Measurements from ENCODE around the gene REEP6.

DNA sequence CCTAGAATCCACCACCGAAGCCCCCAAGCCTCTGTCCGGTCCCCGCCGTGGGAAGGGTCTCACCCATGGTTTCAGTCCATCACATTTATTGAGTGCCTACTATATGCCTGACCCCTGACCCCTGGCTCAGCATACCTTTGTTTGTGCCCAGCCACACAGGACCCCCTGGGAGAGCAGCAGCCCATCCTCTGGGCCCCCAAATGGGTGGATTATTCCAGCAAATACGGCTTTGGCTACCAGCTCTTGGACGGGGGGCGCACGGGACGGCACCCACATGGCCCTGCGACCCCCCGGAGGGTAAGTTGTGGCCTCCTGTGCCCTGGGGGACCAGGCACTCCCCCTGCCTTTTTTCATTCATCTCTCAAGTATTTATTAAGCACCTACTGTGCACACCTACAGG, 40.6 kb downstream of the REEP6 start:
- TF ChIP-seq, protein P1, sequence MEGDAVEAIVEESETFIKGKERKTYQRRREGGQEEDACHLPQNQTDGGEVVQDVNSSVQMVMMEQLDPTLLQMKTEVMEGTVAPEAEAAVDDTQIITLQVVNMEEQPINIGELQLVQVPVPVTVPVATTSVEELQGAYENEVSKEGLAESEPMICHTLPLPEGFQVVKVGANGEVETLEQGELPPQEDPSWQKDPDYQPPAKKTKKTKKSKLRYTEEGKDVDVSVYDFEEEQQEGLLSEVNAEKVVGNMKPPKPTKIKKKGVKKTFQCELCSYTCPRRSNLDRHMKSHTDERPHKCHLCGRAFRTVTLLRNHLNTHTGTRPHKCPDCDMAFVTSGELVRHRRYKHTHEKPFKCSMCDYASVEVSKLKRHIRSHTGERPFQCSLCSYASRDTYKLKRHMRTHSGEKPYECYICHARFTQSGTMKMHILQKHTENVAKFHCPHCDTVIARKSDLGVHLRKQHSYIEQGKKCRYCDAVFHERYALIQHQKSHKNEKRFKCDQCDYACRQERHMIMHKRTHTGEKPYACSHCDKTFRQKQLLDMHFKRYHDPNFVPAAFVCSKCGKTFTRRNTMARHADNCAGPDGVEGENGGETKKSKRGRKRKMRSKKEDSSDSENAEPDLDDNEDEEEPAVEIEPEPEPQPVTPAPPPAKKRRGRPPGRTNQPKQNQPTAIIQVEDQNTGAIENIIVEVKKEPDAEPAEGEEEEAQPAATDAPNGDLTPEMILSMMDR (IDR thresholded peaks at IDR 0.05) = no peak
- no peak for TF ChIP-seq POLR2A (IDR thresholded peaks at IDR 0.05)

All from thyroid gland (tissue), 4 donors.